ENCODE results near the gene C3orf49.

The C3orf49 gene

DNA sequence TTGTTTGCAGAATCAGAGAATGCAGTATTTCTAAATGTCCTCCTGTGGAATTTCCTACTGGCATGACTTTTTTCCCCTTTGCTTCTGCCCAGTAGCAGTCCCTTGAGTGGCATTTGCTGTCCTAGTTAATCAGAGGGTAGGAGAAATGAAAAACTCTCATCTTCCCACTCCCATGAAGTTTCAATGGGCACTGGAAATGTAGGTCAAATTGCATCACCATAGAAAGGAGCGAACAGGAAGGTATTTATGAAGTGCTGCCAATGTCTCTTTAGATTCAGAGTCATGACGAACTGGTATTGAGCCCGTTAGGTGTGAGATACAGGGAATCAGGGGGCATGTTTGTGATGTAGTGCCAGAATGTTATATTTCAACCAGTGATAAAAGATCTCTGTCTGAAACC, 67.8 kb downstream of the C3orf49 start:
- DNase-seq (ENCODE audit: low spot score): no peak

GRCh38 chr3:63891518-63891917, 72.4 kb downstream of the C3orf49 start:
- no peak for DNase-seq (ENCODE audit: low spot score)

DNA sequence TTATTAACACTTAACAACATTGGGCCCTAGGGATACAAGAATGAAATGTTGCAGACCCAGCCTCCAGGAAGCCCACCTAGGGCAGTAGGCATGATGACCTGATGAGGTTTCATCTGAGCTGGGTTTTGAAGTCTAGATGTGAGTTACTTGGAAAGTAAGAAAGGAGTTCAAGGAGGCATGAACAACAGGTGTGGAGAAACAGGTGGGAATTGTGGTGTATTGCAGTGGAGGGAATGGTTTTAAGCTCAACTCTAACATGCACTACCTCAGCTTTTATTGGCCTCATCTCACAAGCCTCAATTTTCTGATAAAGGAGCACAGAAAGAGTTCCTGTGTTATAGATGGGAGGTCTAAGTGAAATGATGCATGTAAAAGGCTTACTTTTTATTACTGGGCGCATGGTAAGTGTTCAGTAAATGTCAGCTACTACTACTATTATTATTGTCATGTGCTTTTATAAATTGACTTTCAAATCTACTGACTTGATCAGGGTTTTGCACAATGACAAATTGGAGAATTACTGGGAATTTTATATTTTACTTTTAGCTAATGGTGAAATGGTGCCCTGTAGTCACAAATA, 73.8 kb downstream of the C3orf49 start:
- no peak for DNase-seq (ENCODE audit: low spot score)

- DNase-seq (ENCODE audit: low spot score): no peak
These were observed 76.5 kb downstream of the C3orf49 start for GRCh38 chr3:63895422-63896189.

DNA sequence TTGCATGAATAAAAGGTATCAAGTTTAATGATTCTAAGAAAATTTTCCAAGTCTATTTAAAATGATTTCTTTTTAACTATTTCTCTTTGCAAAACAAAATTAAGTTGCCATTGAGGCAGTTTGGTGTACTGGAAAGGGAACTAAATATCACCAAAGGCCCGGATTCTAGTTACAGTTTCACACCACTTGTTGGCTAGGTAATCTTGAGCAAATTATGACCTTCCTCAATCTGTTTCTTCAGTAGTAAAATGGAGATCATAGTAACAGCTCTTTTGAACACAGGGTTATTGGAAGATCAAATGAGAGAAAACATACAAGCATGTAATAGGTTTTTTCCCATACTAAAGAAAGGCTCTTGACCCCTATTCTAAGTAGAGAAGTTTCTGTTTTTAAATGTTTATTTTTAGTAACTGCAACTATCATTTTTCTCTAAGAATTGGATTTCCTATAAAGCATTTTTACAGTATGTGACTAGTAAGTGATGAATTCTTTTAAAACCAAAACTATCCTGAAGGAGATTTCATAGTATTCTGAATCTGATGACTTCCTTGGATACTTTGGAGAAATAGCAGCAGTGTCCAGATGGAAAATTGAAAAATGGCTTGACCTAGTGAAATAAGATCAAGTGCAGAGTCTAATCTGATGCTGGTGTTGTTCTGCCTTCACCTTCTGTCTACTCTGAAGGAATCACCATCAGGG, 77.4 kb downstream of the C3orf49 start:
- no peak for DNase-seq (ENCODE audit: low spot score)
